HG03025 (cell line): ENCODE data around the gene SUMO2.
A peak's percentile ranks its signal among the peaks of the same experiment; 100 is the strongest.
"Not testable (repeated sequence)": the region's sequence is repeated elsewhere in the genome, so short reads cannot be mapped to it uniquely, and the experiment has no call there.

Experiments used
- ATAC-seq: cut with Tn5 transposase; IDR thresholded peaks from one replicate; pipeline ENCODE4 v1.9.1; 2021; ENCODE audit warnings: mild to moderate bottlenecking, moderate library complexity; ENCODE audit not compliant: unreplicated experiment, low FRiP score

Gene SUMO2

GRCh38 chr17:75183999-75184884, 1.5 kb upstream of the SUMO2 start:
- ATAC-seq: no peak

GRCh38 chr17:75182319-75182568, 515 bp downstream of the SUMO2 start:
- peak; percentile 11 for ATAC-seq

DNA sequence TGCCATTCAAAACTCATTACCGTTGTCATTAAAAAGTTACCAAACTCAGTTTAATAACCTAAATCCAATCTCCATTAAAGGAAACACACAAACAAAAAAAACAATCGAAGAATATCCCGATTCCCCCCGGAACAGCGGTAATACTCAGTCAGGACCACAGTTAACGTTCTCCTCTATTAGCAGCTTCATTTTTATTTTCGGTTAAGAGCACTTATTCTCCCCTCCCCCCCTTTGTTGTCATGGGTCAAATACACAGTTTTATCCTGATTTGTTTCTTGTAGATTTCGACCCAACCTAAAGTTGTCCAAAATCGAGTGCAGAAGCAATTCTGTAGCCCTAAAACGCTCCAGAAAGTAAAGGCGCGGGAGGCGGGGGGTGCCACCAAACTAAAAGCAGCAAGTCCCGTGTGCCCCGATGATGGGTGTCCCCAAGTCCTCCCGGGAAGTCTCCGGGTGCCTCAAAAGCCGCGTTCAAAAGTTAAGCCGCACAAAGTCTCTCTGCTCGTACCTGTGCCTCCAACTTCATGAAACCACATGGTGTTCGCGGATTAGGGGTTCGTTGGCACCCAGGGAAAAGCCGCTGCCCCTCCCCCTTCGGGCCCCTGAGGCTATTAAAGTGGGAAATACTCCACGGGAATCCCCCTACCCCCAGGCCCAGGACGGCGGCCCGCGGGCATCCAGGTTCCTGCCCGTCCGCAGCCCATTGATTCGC, 996 bp downstream of the SUMO2 start:
- no peak for ATAC-seq

DNA sequence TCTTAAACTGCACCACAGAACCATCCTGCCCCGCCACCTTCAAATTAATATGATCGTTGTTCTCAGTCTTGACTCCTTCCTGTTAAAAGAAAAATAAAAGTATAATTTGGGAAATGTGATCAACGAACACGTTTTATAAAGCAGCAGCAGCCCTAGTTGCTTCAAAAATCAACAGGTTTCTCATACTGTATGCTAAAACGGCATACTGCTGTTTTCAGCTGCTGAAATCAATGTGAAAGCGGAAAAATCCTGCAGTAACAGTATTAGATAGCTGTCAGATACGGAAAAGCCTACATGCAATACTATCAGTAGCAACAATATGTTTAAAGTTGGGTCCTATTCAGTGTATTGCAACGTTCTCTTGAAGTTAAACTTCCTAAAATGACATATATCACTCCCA, 1.6 kb downstream of the SUMO2 start:
- no peak for ATAC-seq

- ATAC-seq: no peak
Measured at GRCh38 chr17:75178453-75178852, 4.3 kb downstream of the SUMO2 start.

DNA sequence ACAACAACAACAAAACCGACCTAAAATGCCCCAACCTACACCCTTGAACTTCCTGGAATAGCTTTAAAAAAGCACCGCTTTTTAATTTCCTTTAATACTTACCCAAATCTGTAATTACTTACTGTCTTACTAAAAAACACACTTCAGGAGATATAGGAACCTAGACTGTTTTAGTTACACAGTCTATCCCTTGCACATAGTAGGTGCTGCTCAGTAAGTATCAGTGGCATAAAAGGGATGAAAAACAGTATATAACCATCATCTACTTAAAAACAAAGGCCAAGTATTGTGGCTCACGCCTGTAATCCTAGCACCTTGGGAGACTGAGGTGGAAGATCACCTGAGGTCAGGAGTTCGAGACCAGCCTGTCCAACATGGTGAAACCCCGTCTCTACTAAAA, 6.1 kb downstream of the SUMO2 start:
- ATAC-seq: no peak

GRCh38 chr17:75174996-75175395, 7.8 kb downstream of the SUMO2 start:
- ATAC-seq: no peak

- ATAC-seq: no peak
Measured at GRCh38 chr17:75173526-75173925, 9.2 kb downstream of the SUMO2 start.

GRCh38 chr17:75168998-75169397, 13.8 kb downstream of the SUMO2 start:
- no peak for ATAC-seq

- not testable (repeated sequence) for ATAC-seq
Measured at GRCh38 chr17:75164606-75165005, 18.2 kb downstream of the SUMO2 start.

DNA sequence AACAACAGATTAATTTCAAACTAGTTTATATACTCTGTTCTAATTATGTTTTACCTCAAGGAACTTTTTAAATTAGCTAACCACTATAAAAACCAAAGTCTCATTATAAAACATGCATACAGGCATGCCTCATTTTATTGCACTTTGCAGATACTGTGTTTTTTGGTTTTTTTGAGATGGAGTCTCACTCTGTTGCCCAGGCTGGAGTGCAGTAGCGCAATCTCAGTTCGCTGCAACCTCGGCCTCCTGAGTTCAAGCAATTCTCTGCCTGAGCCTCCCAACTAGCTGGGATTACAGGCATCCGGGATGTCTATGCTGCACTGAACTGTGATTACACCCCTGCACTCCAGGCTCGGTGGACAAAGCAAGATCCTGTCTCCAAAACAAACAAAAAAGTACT, 19.7 kb downstream of the SUMO2 start:
- no peak for ATAC-seq

GRCh38 chr17:75160211-75160610, 22.5 kb downstream of the SUMO2 start:
- no peak for ATAC-seq

DNA sequence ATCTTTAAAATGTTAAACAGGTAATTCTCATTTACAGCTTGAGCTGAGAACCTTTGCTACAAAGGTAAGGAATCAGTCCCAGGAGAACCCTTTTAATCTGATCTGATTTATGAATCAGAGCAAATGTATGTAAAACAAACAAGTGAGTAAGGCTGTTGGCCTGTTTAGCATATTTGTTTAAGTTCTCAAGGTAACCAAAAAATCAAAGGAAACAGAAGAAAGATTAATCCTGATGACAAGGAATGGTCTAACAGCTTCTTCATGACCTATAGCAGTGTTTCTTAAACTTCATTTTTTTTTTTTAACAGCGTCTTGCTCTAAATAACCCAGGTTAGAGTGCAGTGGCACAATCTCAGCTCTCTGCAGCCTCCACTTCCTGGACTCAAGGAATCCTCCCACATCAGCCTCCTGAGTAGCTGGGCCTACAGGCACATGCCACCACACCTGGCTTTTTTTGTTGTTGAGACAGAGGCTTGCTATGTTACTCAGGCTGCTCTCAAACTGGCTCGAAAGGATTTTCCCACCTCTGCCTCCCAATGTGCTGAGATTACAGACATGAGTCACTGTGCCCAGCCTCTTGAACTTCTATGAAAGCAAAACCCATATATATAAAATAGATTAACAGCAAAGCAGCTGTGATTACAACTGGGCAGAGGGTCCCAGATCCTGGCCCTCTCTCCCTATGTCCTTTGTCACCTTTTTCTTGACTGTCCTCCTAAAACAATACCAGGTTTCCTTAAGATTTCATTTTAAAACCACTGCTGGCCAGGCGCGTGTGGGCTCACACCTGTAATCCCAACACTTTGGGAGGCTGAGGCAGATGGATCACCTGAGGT, 23.3 kb downstream of the SUMO2 start:
- no peak for ATAC-seq

DNA sequence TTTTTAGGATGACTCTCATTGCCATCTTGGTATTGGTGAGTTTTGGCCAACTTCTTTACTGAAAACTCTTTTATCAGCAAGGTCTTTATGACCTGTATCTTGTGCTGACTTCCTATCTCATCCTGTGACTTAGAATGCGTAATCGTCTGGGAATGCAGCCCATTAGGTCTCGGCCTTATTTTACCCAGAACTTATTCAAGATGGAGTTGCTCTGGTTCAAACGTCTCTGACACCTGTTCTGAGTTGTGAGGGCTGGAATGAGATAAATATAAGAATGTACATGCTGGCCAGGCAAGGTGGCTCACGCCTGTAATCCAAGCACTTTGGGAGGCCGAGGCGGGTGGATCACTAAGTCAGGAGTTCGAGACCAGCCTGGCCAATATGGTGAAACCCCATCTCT, 24.3 kb downstream of the SUMO2 start:
- ATAC-seq: not testable (repeated sequence)

GRCh38 chr17:75155191-75155601, 27.6 kb downstream of the SUMO2 start:
- no peak for ATAC-seq

DNA sequence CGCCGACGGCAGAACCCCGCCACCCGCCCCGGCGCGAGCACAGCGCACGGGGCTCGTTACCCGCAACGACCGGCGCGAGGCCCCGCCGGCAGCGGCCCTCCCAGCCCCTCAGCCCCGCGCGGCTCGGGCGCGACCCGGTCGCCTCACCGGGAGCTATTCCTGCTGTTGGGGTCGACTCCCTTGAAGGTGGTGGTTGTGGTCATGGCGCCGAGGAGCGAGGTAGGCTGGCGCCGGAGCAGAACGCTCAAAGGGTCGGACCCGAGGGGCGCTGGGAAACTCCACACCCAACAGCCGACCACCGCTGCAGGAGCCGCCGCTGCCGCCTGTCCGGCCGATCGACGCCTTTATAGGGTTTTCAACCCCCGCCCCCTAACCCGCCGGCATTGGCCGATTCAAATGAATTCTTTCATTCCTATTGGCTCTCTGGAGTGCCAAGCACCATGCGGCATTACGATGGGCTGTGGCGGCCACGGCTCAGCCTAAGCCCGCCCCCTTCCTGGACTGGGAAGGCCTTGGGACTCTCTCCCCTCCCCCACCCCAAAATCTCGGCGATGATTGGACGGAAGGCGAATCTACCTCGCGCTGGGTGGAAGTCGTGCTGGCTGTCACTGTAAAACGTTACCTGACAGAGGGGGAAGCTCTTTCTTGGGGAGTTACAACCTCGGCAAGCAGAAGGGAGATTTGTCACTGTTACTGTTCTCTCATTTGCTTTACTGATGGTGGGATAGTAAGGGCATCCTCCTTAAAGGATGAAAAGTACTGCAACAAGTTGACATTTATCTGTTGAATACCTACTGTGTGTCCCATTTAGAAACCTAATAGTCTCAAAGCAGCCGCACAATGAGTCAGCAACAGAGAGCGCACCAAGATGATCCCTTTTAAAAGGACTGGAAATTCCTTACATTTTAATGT, 28.3 kb downstream of the SUMO2 start, which contains the start of gene JPT1:
JPT1 (minus strand) TSS at position 318 of the 912 bp plus-strand sequence; CDS start at position 203, 115 bp downstream.
- peak; percentile 82 for ATAC-seq

DNA sequence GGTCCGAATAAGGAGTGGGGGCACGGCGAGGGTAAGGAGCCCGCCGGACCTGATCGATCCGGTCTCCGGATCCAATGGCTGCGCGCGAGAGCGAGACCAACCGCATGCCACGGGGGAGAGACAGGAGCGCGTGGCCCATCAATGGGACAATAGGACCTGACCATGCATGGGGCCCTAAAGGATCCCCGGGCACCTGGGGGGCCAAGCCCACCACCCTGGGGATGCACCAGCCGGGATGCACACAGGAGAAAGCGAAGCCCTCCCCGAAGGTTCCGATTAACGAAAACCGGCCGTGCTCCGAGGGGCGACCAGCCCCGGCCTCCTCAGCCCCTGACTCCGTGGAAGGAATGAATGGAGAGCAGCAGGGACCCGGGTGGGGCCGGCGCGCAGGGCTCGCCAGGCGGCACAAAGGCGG, 29.0 kb downstream of the SUMO2 start:
- no peak for ATAC-seq

GRCh38 chr17:75152922-75153779, 29.6 kb downstream of the SUMO2 start:
- no peak for ATAC-seq

DNA sequence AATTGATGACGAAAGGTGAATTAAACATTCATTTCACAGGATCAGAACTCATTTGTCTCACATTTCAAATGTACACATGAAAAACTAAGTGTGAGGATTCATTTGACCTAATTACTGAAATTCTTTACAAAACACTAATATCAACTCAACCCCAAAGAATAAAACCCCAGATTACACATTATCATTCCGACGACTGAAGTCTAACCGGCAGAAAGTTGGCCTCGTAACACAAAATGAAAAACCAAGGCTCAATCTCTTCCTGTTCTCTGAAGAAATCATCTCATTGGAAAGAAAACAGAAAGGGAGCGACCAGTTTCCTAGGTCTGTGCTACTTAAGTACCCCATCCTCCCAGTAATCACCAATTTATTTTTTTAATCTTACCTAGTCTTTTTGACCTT, 30.2 kb downstream of the SUMO2 start:
- no peak for ATAC-seq
